H9 (cell line): ENCODE data around the gene GPR157. TPM values are rescaled to one million over a fixed set of nuclear protein-coding genes. Genes with fewer than 3 reads are reported as not detected.
A peak's percentile ranks its signal among the peaks of the same experiment; 100 is the strongest.

Source experiments
- DNase-seq: peaks from one replicate; pipeline ENCODE4 v3.0.0-alpha.2; 2017
- H2AFZ ChIP-seq: one replicate; pipeline ENCODE4 v1.6.1; 2013; ENCODE audit warnings: mild to moderate bottlenecking, low read length, control low read depth, moderate library complexity
- H2AK5ac ChIP-seq: 2 replicates; pipeline ENCODE4 v1.6.1; 2013; ENCODE audit warnings: low read length, control low read depth, mixed read lengths; ENCODE audit not compliant: insufficient read length
- H2BK120ac ChIP-seq: one replicate; pipeline ENCODE4 v1.6.1; 2013; ENCODE audit warnings: low read depth, mild to moderate bottlenecking, low read length, control low read depth, inconsistent platforms; ENCODE audit not compliant: poor library complexity, severe bottlenecking
- H2BK12ac ChIP-seq: 2 replicates; pipeline ENCODE4 v1.6.1; 2013; ENCODE audit warnings: low read length, control low read depth, mixed read lengths, low read depth; ENCODE audit not compliant: insufficient read length
- H2BK15ac ChIP-seq: 2 replicates; pipeline ENCODE4 v1.6.1; 2013; ENCODE audit warnings: low read depth, low read length, control low read depth
- H2BK20ac ChIP-seq: one replicate; pipeline ENCODE4 v1.6.1; 2013; ENCODE audit warnings: low read depth, mild to moderate bottlenecking, low read length, control low read depth, inconsistent platforms; ENCODE audit not compliant: poor library complexity, severe bottlenecking
- H2BK5ac ChIP-seq: 2 replicates; pipeline ENCODE4 v1.6.1; 2013; ENCODE audit warnings: low read length, control low read depth, mixed read lengths; ENCODE audit not compliant: insufficient read length
- H3K14ac ChIP-seq: 2 replicates; pipeline ENCODE4 v1.6.1; 2013; ENCODE audit warnings: low read length, control low read depth; ENCODE audit not compliant: insufficient read depth
- H3K18ac ChIP-seq: 2 replicates; pipeline ENCODE4 v1.6.1; 2013; ENCODE audit warnings: low read depth, mild to moderate bottlenecking, mixed read lengths, low read length, control low read depth; ENCODE audit not compliant: insufficient read length
- H3K23ac ChIP-seq: 2 replicates; pipeline ENCODE4 v1.6.1; 2013; ENCODE audit warnings: low read length, control low read depth, mixed read lengths, low read depth; ENCODE audit not compliant: insufficient read length
- H3K23me2 ChIP-seq: 2 replicates; pipeline ENCODE4 v1.6.1; 2013; ENCODE audit warnings: low read depth, mild to moderate bottlenecking, mixed read lengths, low read length, control low read depth; ENCODE audit not compliant: insufficient read length, poor library complexity, severe bottlenecking
- H3K27ac ChIP-seq: 2 replicates; pipeline ENCODE4 v1.5.1; 2013; ENCODE audit warnings: low read length, control low read depth, mixed read lengths, low read depth; ENCODE audit not compliant: insufficient read length
- H3K27me3 ChIP-seq: 2 replicates; pipeline ENCODE4 v1.6.1; 2013; ENCODE audit warnings: low read length, control low read depth, inconsistent platforms; ENCODE audit not compliant: insufficient read depth
- H3K4ac ChIP-seq: 2 replicates; pipeline ENCODE4 v1.6.1; 2013; ENCODE audit warnings: low read depth, mild to moderate bottlenecking, control low read depth, inconsistent platforms, low read length, moderate library complexity
- H3K4me1 ChIP-seq: 2 replicates; pipeline ENCODE4 v1.6.1; 2013; ENCODE audit warnings: low read length, control low read depth, inconsistent platforms; ENCODE audit not compliant: insufficient read depth
- H3K4me2 ChIP-seq: 2 replicates; pipeline ENCODE4 v1.6.1; 2013; ENCODE audit warnings: low read length, control low read depth, mixed read lengths; ENCODE audit not compliant: insufficient read length, insufficient read depth
- H3K56ac ChIP-seq: 2 replicates; pipeline ENCODE4 v1.6.1; 2013; ENCODE audit warnings: low read depth, mild to moderate bottlenecking, mixed read lengths, low read length, control low read depth; ENCODE audit not compliant: insufficient read length
- H3K79me1 ChIP-seq: 2 replicates; pipeline ENCODE4 v1.6.1; 2013; ENCODE audit warnings: low read depth, mild to moderate bottlenecking, moderate library complexity, low read length, control low read depth, inconsistent platforms; ENCODE audit not compliant: insufficient read depth, poor library complexity, severe bottlenecking
- H3K79me2 ChIP-seq: 2 replicates; pipeline ENCODE4 v1.6.1; 2013; ENCODE audit warnings: low read length, control low read depth, inconsistent platforms; ENCODE audit not compliant: insufficient read depth
- H3K9ac ChIP-seq: 2 replicates; pipeline ENCODE4 v1.6.1; 2013; ENCODE audit warnings: low read length, control low read depth, mixed read lengths; ENCODE audit not compliant: insufficient read length; ENCODE audit errors: extremely low read depth
- H3K9me3 ChIP-seq: one replicate; pipeline ENCODE4 v1.6.1; 2013; ENCODE audit warnings: low read depth, low read length, inconsistent platforms; ENCODE audit not compliant: control insufficient read depth
- H3T11ph ChIP-seq: one replicate; pipeline ENCODE4 v1.6.1; 2013; ENCODE audit warnings: mild to moderate bottlenecking, low read length, control low read depth, inconsistent platforms
- H4K20me1 ChIP-seq: one replicate; pipeline ENCODE4 v1.6.1; 2013; ENCODE audit not compliant: control insufficient read depth, insufficient read length, insufficient read depth
- H4K5ac ChIP-seq: 2 replicates; pipeline ENCODE4 v1.6.1; 2013; ENCODE audit warnings: low read depth, mild to moderate bottlenecking, mixed read lengths, low read length, control low read depth; ENCODE audit not compliant: insufficient read length
- H4K8ac ChIP-seq: replicated peaks from 2 replicates; pipeline ENCODE4 v1.6.1; 2013; ENCODE audit warnings: low read length, control low read depth, mixed read lengths, low read depth; ENCODE audit not compliant: insufficient read length
- H4K91ac ChIP-seq: 2 replicates; pipeline ENCODE4 v1.6.1; 2013; ENCODE audit warnings: low read depth, mild to moderate bottlenecking, moderate library complexity, mixed read lengths, low read length, control low read depth; ENCODE audit not compliant: insufficient read length
- H3K27ac Mint-ChIP-seq, 3 experiments: 2 replicates in 2 of 3; 3 replicates in 1 of 3; pipeline ENCODE4 v1.8.0; 2020 to 2021; ENCODE audit warnings: mixed read lengths in 3 of 3, mild to moderate bottlenecking in 1 of 3, moderate library complexity in 1 of 3
- H3K27me3 Mint-ChIP-seq: 2 replicates; pipeline ENCODE4 v1.8.0; 2021; ENCODE audit warnings: low read depth, mild to moderate bottlenecking, moderate library complexity, mixed read lengths
- H3K36me3 Mint-ChIP-seq, 3 experiments: 2 replicates in 2 of 3; 3 replicates in 1 of 3; pipeline ENCODE4 v1.8.0; 2020 to 2021; ENCODE audit warnings: low read depth in 3 of 3, mixed read lengths in 3 of 3; ENCODE audit not compliant: insufficient read depth in 1 of 3
- H3K4me1 Mint-ChIP-seq, 2 experiments: 2 replicates each; pipeline ENCODE4 v1.8.0; 2020; ENCODE audit warnings: mixed read lengths in 2 of 2
- H3K4me3 Mint-ChIP-seq, 2 experiments: 2 replicates in 1 of 2; 3 replicates in 1 of 2; pipeline ENCODE4 v1.8.0; 2020 to 2021; ENCODE audit warnings: mild to moderate bottlenecking in 2 of 2, mixed read lengths in 2 of 2, moderate library complexity in 1 of 2
- H3K9me3 Mint-ChIP-seq, 2 experiments: 2 replicates in 1 of 2; 3 replicates in 1 of 2; pipeline ENCODE4 v1.8.0; 2020; ENCODE audit warnings: mild to moderate bottlenecking in 2 of 2, mixed read lengths in 2 of 2, moderate library complexity in 1 of 2
- WGBS: extraction: QIAGEN DNeasy Blood & Tissue Kit; methylation state at CpG from one replicate; pipeline ENCODE4 v1.1.7; 2013; ENCODE audit warnings: missing lambda C conversion rate, low lambda C conversion rate, mixed read lengths; ENCODE audit not compliant: insufficient read length; ENCODE audit errors: extremely low coverage; 5-methylcytosine and 5-hydroxymethylcytosine counted together
- total RNA-seq: library from RNA; stranded (reverse); gene quantifications from 2 replicates; pipeline ENCODE4 v1.2.1, GENCODE V29; 2021
- TF ChIP-seq, protein P1 (sequence below): fragments of 200-600 bp; sonication (generic); conservative IDR thresholded peaks from 3 replicates; pipeline ENCODE4 v1.8.0; 2021; ENCODE audit warnings: antibody characterized with exemption, mild to moderate bottlenecking

The GPR157 gene
- total RNA-seq, 1 experiment from 2014 or later: 3.8 TPM

GRCh38 chr1:9069326-9070100 is 59.4 kb downstream of the GPR157 start, which contains the start of gene SLC2A5:
TSS of gene SLC2A5 (minus strand) at chr1:9069635. CDS start at chr1:9069536, 99 bp downstream.
- no peaks in the 10 kb centered on the region for H3K79me2 ChIP-seq
- H3K79me1 ChIP-seq: no peaks in the 10 kb centered on the region
- no peak within 1 kb of the TSS for H2BK5ac ChIP-seq
- no peak within 1 kb of the TSS for H3K9ac ChIP-seq
- no peak within 1 kb of the TSS for H3K18ac ChIP-seq
- H2BK20ac ChIP-seq: no peak within 1 kb of the TSS
- no peak within 1 kb of the TSS for H3K14ac ChIP-seq
- H2BK15ac ChIP-seq: no peak within 1 kb of the TSS
- no peaks in the 10 kb centered on the region; the same call in 1 of the 2 replicates for H3K4me1 ChIP-seq
- H3K9me3 ChIP-seq: no peaks in the 10 kb centered on the region
- H2AFZ ChIP-seq: no peak within 1 kb of the TSS
- peaks cover 13 to 20% of the 10 kb centered on the region in 2 experiments for H3K4me1 Mint-ChIP-seq
- H3K27ac ChIP-seq: no peak within 1 kb of the TSS
- no peaks in the 10 kb centered on the region for H3K27me3 ChIP-seq
- no peak within 1 kb of the TSS for H2BK120ac ChIP-seq
- no peak within 1 kb of the TSS for H2BK12ac ChIP-seq
- H3T11ph ChIP-seq: no peak within 1 kb of the TSS
- H3K27me3 Mint-ChIP-seq: peaks cover 2% of the 10 kb centered on the region; the same call in 1 of the 2 replicates
- no CpG with 5 or more reads among the region's 8 CpGs for WGBS
- H2AK5ac ChIP-seq: no peak within 1 kb of the TSS
- H3K4me3 Mint-ChIP-seq: no peak within 1 kb of the TSS; a peak in 2 of 5 replicates
- no peak within 1 kb of the TSS for H4K91ac ChIP-seq
- no peaks in the 10 kb centered on the region for H3K9me3 Mint-ChIP-seq
- H3K23me2 ChIP-seq: no peaks in the 10 kb centered on the region
- TF ChIP-seq, protein P1, sequence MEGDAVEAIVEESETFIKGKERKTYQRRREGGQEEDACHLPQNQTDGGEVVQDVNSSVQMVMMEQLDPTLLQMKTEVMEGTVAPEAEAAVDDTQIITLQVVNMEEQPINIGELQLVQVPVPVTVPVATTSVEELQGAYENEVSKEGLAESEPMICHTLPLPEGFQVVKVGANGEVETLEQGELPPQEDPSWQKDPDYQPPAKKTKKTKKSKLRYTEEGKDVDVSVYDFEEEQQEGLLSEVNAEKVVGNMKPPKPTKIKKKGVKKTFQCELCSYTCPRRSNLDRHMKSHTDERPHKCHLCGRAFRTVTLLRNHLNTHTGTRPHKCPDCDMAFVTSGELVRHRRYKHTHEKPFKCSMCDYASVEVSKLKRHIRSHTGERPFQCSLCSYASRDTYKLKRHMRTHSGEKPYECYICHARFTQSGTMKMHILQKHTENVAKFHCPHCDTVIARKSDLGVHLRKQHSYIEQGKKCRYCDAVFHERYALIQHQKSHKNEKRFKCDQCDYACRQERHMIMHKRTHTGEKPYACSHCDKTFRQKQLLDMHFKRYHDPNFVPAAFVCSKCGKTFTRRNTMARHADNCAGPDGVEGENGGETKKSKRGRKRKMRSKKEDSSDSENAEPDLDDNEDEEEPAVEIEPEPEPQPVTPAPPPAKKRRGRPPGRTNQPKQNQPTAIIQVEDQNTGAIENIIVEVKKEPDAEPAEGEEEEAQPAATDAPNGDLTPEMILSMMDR: no peak
- peak within 1 kb of the TSS in 2 of 3 experiments; percentile 66 to 93; a peak in 5 of 7 replicates for H3K27ac Mint-ChIP-seq
- no peak within 1 kb of the TSS for H4K8ac ChIP-seq
- H4K5ac ChIP-seq: no peak within 1 kb of the TSS
- H3K4me2 ChIP-seq: no peak within 1 kb of the TSS
- no peak within 1 kb of the TSS for H3K4ac ChIP-seq
- H3K56ac ChIP-seq: no peak within 1 kb of the TSS
- H3K23ac ChIP-seq: no peak within 1 kb of the TSS
- no peaks in the 10 kb centered on the region for H4K20me1 ChIP-seq
- H3K36me3 Mint-ChIP-seq: no peaks in the 10 kb centered on the region; a peak in 1 of 7 replicates
- no peak for DNase-seq
